Activated CD4-positive, alpha-beta T cell treated with anti-CD3 and anti-CD28 coated beads, Interleukin-2, Interleukin-6, amounts not matched to agents 100 ng/mL and 50 ng/mL, durations not matched to agents 16 hours and 8 hours (primary cell): ENCODE measurements around the gene FAM20C.
"Not testable (repeated sequence)": the region's sequence is repeated elsewhere in the genome, so short reads cannot be mapped to it uniquely, and the experiment has no call there.

Source experiments
- DNase-seq: peaks from one replicate; pipeline ENCODE4 v3.0.0-alpha.2; 2020

The FAM20C gene

GRCh38 chr7:230274-230673, 37.9 kb downstream of the FAM20C start:
- no peak for DNase-seq

GRCh38 chr7:231030-231857, 38.9 kb downstream of the FAM20C start:
- no peak for DNase-seq

- no peak for DNase-seq
Observed at GRCh38 chr7:231858-232246, 39.5 kb downstream of the FAM20C start.

- no peak for DNase-seq
Observed at GRCh38 chr7:232410-233248, 40.3 kb downstream of the FAM20C start.

GRCh38 chr7:233249-234035, 41.1 kb downstream of the FAM20C start:
- no peak for DNase-seq

GRCh38 chr7:234051-234707, 41.8 kb downstream of the FAM20C start:
- DNase-seq: no peak

GRCh38 chr7:234708-235553, 42.6 kb downstream of the FAM20C start:
- DNase-seq: no peak

GRCh38 chr7:235576-236395, 43.4 kb downstream of the FAM20C start:
- no peak for DNase-seq

- no peak for DNase-seq
Observed at GRCh38 chr7:236967-237366, 44.6 kb downstream of the FAM20C start.

GRCh38 chr7:237385-237784, 45.0 kb downstream of the FAM20C start:
- DNase-seq: no peak

GRCh38 chr7:240146-240676, 47.8 kb downstream of the FAM20C start:
- DNase-seq: no peak

- DNase-seq: peak; percentile 22
Observed at GRCh38 chr7:240887-241421, 48.6 kb downstream of the FAM20C start.

GRCh38 chr7:241513-241912, 49.1 kb downstream of the FAM20C start:
- DNase-seq: no peak

GRCh38 chr7:242826-243579, 50.6 kb downstream of the FAM20C start:
- DNase-seq: not testable (repeated sequence)

GRCh38 chr7:243580-243978, 51.2 kb downstream of the FAM20C start:
- DNase-seq: not testable (repeated sequence)

- no peak for DNase-seq
Observed at GRCh38 chr7:244974-245373, 52.6 kb downstream of the FAM20C start.

GRCh38 chr7:245574-246295, 53.4 kb downstream of the FAM20C start:
- no peak for DNase-seq

GRCh38 chr7:246451-246850, 54.1 kb downstream of the FAM20C start:
- no peak for DNase-seq

- no peak for DNase-seq
Observed at GRCh38 chr7:247181-247580, 54.8 kb downstream of the FAM20C start.
